ENCODE data around the gene EFNA4. TPM values are rescaled to one million over a fixed set of nuclear protein-coding genes. Genes with fewer than 3 reads are reported as not detected.

EFNA4 gene
- total and polyA plus RNA-seq, 2 donors from 2014 or later: 7.6 to 11.8 TPM

DNA sequence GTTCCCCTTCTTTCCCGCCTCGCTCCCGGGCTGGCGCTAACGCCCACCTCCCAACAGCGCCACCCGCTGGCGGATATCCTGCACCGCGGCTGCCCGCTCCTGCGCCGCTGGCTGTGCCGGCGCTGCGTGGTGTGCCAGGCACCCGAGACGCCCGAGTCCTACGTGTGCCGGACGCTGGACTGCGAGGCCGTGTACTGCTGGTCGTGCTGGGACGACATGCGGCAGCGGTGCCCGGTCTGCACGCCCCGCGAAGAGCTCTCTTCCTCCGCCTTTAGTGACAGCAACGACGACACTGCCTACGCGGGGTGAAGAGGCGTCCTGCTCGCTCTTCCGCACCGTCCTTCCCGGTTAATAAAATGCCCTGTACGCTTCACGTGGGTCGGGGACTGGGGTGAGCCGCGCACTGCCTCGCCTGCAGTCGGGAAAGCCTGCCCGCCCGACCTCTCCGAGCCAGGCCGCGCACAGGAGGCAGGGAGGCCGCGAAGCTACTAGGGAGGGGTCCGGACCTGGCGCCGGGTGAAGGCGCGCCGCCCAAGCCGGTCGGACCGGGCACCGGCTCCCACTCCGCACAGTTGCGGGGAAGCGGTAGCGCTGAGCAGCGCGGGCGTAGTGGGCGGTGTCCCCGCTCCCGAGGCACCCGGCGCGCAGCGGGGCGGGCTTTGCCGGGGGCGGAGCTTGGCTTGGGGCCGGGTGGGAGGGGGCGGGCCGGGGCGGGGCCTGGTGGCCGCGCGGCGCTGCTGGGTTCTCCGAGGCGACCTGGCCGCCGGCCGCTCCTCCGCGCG is 12.8 kb upstream of the EFNA4 start, which contains the start of gene ADAM15:
Gene ADAM15, plus strand, starts transcription at position 757 of the 782 bp plus-strand sequence. CDS start 71 bp downstream, outside the sequence.
- no peaks in the 10 kb centered on the region for H3K36me3 ChIP-seq (ENCODE audit: control insufficient read depth in 2 of 3, insufficient read depth in 3 of 3, low read length in 3 of 3)
- peak within 1 kb of the TSS; percentile 36 to 80 (median 64) for H3K9ac ChIP-seq (ENCODE audit: low read length in 3 of 3)
- H3K27me3 ChIP-seq (ENCODE audit: control insufficient read depth, insufficient read depth, low read length): no peaks in the 10 kb centered on the region
- DNase-seq (peak; percentile 85 to 90 (median 89)), FAIRE-seq (no peak)
- H3K9me3 ChIP-seq (ENCODE audit: control insufficient read depth in 2 of 3, insufficient read depth in 1 of 3, low read length in 3 of 3): no peaks in the 10 kb centered on the region
- intact Hi-C loops (cut with DNase I): no loop called here
- peaks cover 0 to 16% (median 8%) of the 10 kb centered on the region in 3 donors for H3K4me1 ChIP-seq (ENCODE audit: control insufficient read depth in 2 of 3, insufficient read depth in 2 of 3, low read depth in 1 of 3, low read length in 3 of 3)
- H3K27ac ChIP-seq (ENCODE audit: low read depth in 2 of 2, low read length in 2 of 2): peak within 1 kb of the TSS; percentile 78 to 82
- peak within 1 kb of the TSS; percentile 53 to 74 (median 73) for H3K4me3 ChIP-seq (ENCODE audit: low read length in 3 of 3)
- TF ChIP-seq, protein P1, sequence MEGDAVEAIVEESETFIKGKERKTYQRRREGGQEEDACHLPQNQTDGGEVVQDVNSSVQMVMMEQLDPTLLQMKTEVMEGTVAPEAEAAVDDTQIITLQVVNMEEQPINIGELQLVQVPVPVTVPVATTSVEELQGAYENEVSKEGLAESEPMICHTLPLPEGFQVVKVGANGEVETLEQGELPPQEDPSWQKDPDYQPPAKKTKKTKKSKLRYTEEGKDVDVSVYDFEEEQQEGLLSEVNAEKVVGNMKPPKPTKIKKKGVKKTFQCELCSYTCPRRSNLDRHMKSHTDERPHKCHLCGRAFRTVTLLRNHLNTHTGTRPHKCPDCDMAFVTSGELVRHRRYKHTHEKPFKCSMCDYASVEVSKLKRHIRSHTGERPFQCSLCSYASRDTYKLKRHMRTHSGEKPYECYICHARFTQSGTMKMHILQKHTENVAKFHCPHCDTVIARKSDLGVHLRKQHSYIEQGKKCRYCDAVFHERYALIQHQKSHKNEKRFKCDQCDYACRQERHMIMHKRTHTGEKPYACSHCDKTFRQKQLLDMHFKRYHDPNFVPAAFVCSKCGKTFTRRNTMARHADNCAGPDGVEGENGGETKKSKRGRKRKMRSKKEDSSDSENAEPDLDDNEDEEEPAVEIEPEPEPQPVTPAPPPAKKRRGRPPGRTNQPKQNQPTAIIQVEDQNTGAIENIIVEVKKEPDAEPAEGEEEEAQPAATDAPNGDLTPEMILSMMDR (IDR thresholded peaks at IDR 0.05; ENCODE audit: borderline replicate concordance, extremely low read depth, insufficient read depth): peak; percentile 85

DNA sequence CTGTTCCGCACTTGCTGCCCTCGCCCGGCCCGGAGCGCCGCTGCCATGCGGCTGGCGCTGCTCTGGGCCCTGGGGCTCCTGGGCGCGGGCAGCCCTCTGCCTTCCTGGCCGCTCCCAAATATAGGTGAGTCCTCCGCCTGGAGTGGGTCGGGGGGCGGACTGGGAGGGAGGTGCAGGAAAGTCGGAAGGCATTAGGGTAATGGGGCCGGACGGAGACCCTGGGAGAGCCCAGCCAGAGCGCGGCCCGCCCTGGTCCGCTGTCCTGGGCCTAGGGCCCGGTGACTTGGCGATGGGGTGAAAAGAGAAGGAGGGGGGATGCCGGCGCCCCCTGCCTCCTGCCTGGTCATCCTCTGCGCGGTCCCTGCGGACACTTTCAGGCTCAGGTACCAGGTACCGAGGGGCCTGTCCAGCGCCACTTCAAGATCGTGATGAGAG is 12.2 kb upstream of the EFNA4 start:
- H3K36me3 ChIP-seq (ENCODE audit: control insufficient read depth in 2 of 3, insufficient read depth in 3 of 3, low read length in 3 of 3): no peaks in the 10 kb centered on the region
- H3K9ac ChIP-seq (ENCODE audit: low read length in 3 of 3): peak overlapping the region in 2 of 3 donors; percentile 64 to 80
- H3K4me3 ChIP-seq (ENCODE audit: low read length in 3 of 3): peak overlapping the region; percentile 21 to 70 (median 56)
- peak overlapping the region; percentile 67 to 71 for H3K27ac ChIP-seq (ENCODE audit: low read depth in 2 of 2, low read length in 2 of 2)
- no peak for FAIRE-seq
- TF ChIP-seq, protein P1 (IDR thresholded peaks at IDR 0.05; ENCODE audit: borderline replicate concordance, extremely low read depth, insufficient read depth): no peak
- H3K27me3 ChIP-seq (ENCODE audit: control insufficient read depth, insufficient read depth, low read length): no peaks in the 10 kb centered on the region
- H3K4me1 ChIP-seq (ENCODE audit: control insufficient read depth in 2 of 3, insufficient read depth in 2 of 3, low read depth in 1 of 3, low read length in 3 of 3): peaks cover 0 to 16% (median 8%) of the 10 kb centered on the region in 3 donors
- DNase-seq: peak in 1 of 5 donors; percentile 32
- H3K9me3 ChIP-seq (ENCODE audit: control insufficient read depth in 2 of 3, insufficient read depth in 1 of 3, low read length in 3 of 3): no peaks in the 10 kb centered on the region
- intact Hi-C loops (cut with DNase I): no loop called here

DNA sequence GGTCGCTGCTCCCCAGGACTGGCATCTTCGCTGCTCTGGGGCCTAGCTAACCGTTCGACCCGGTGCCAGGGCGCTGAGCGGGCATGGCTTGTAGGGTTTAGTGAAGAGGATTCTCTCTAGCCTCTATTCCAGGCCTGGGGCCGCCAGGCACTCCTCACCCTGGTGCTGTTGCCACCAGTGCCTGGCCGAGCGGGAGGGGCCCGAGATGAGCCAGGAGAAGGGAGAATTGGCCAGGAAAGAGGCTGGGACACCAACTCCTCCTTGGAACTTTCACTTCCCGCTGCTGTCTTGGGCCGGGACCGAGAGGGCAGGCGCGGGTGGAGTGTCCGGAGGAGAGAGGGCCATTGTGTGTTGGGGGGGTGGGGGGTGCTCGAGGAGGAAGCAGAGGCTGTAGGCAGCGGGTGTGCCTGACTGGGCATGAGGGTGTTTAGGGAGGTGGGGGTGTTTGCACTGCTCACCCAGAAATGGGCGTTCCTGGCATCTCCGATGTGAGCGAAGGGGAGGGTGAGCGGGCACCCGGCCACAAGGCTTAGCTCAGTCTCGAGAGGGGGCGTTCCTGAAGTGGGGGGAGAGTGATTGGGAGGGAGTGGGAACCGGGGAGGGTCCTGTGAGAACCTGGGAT is 11.7 kb upstream of the EFNA4 start:
- no peaks in the 10 kb centered on the region for H3K27me3 ChIP-seq (ENCODE audit: control insufficient read depth, insufficient read depth, low read length)
- TF ChIP-seq, protein P1 (IDR thresholded peaks at IDR 0.05; ENCODE audit: borderline replicate concordance, extremely low read depth, insufficient read depth): no peak
- peak overlapping the region in 2 of 3 donors; percentile 64 to 80 for H3K9ac ChIP-seq (ENCODE audit: low read length in 3 of 3)
- no peak for FAIRE-seq
- intact Hi-C loops (cut with DNase I): no loop called here
- H3K36me3 ChIP-seq (ENCODE audit: control insufficient read depth in 2 of 3, insufficient read depth in 3 of 3, low read length in 3 of 3): no peaks in the 10 kb centered on the region
- peak in 4 of 5 donors; percentile 10 to 90 (median 40) for DNase-seq
- peak overlapping the region; percentile 67 to 71 for H3K27ac ChIP-seq (ENCODE audit: low read depth in 2 of 2, low read length in 2 of 2)
- peak overlapping the region; percentile 21 to 70 (median 56) for H3K4me3 ChIP-seq (ENCODE audit: low read length in 3 of 3)
- H3K9me3 ChIP-seq (ENCODE audit: control insufficient read depth in 2 of 3, insufficient read depth in 1 of 3, low read length in 3 of 3): no peaks in the 10 kb centered on the region
- peaks cover 0 to 16% (median 8%) of the 10 kb centered on the region in 3 donors for H3K4me1 ChIP-seq (ENCODE audit: control insufficient read depth in 2 of 3, insufficient read depth in 2 of 3, low read depth in 1 of 3, low read length in 3 of 3)
